ENCODE results near the gene CLCNKB.

Gene CLCNKB

GRCh38 chr1:16077406-16078245 lies 34.0 kb downstream of the CLCNKB start:
- TF ChIP-seq REST (IDR thresholded peaks at IDR 0.05; ENCODE audit: insufficient read depth in 1 of 2, low read depth in 2 of 2, low read length in 2 of 2) (no peak), POLR2AphosphoS5 (IDR thresholded peaks at IDR 0.05; ENCODE audit: low read depth, low read length) (no peak), FOXP2 (optimal IDR thresholded peaks at IDR 0.05; ENCODE audit: borderline replicate concordance, extremely low read depth, extremely low read length, insufficient read depth) (no peak), TAF1 (IDR thresholded peaks at IDR 0.05; ENCODE audit: borderline replicate concordance, insufficient read depth, low read length) (no peak), SIN3A (IDR thresholded peaks at IDR 0.05; ENCODE audit: borderline replicate concordance, insufficient read depth, low read length) (no peak)

GRCh38 chr1:16078925-16079656 lies 35.5 kb downstream of the CLCNKB start:
- no peak for TF ChIP-seq TAF1 (IDR thresholded peaks at IDR 0.05; ENCODE audit: borderline replicate concordance, insufficient read depth, low read length)
- TF ChIP-seq SIN3A (IDR thresholded peaks at IDR 0.05; ENCODE audit: borderline replicate concordance, insufficient read depth, low read length): no peak
- TF ChIP-seq REST (IDR thresholded peaks at IDR 0.05; ENCODE audit: insufficient read depth in 1 of 2, low read depth in 2 of 2, low read length in 2 of 2): no peak
- TF ChIP-seq FOXP2 (optimal IDR thresholded peaks at IDR 0.05; ENCODE audit: borderline replicate concordance, extremely low read depth, extremely low read length, insufficient read depth): no peak
- TF ChIP-seq POLR2AphosphoS5 (IDR thresholded peaks at IDR 0.05; ENCODE audit: low read depth, low read length): no peak

- no peak for TF ChIP-seq REST (IDR thresholded peaks at IDR 0.05; ENCODE audit: insufficient read depth in 1 of 2, low read depth in 2 of 2, low read length in 2 of 2)
- TF ChIP-seq SIN3A (IDR thresholded peaks at IDR 0.05; ENCODE audit: borderline replicate concordance, insufficient read depth, low read length): no peak
- TF ChIP-seq FOXP2 (optimal IDR thresholded peaks at IDR 0.05; ENCODE audit: borderline replicate concordance, extremely low read depth, extremely low read length, insufficient read depth): no peak
- TF ChIP-seq TAF1 (IDR thresholded peaks at IDR 0.05; ENCODE audit: borderline replicate concordance, insufficient read depth, low read length): no peak
Measured at GRCh38 chr1:16080422-16081150, 37.0 kb downstream of the CLCNKB start.

- no peak for TF ChIP-seq TAF1 (IDR thresholded peaks at IDR 0.05; ENCODE audit: borderline replicate concordance, insufficient read depth, low read length)
Measured at GRCh38 chr1:16081636-16082035, 38.1 kb downstream of the CLCNKB start.

GRCh38 chr1:16082283-16083038 lies 38.9 kb downstream of the CLCNKB start:
- TF ChIP-seq FOXP2 (optimal IDR thresholded peaks at IDR 0.05; ENCODE audit: borderline replicate concordance, extremely low read depth, extremely low read length, insufficient read depth) (no peak), POLR2AphosphoS5 (IDR thresholded peaks at IDR 0.05; ENCODE audit: low read depth, low read length) (no peak), SIN3A (IDR thresholded peaks at IDR 0.05; ENCODE audit: borderline replicate concordance, insufficient read depth, low read length) (no peak), REST (IDR thresholded peaks at IDR 0.05; ENCODE audit: insufficient read depth in 1 of 2, low read depth in 2 of 2, low read length in 2 of 2) (no peak), TAF1 (IDR thresholded peaks at IDR 0.05; ENCODE audit: borderline replicate concordance, insufficient read depth, low read length) (no peak)
